Tibial artery (tissue), 4 donors: ENCODE measurements around the gene UBE2F.
"Not testable (repeated sequence)": the region's sequence is repeated elsewhere in the genome, so short reads cannot be mapped to it uniquely, and the experiment has no call there.

Experiments used
- DNase-seq, 2 donors: peaks; one replicate each; pipeline ENCODE4 v3.0.0-alpha.2; 2019
- H3K27ac ChIP-seq, 2 donors: fragments of 200-600 bp; sonication (generic) in 1 of 2; 1 replicate in 1 of 2; 2 replicates in 1 of 2; pipeline ENCODE4 v1.5.1; 2018 to 2019; ENCODE audit warnings: mild to moderate bottlenecking in 1 of 2
- H3K27me3 ChIP-seq, 2 donors: fragments of 200-600 bp; sonication (generic) in 1 of 2; one replicate each; pipeline versions ENCODE4 v1.5.1 to v1.6.0; 2016 to 2019
- H3K36me3 ChIP-seq, 3 donors: fragments of 200-600 bp; sonication (generic) in 2 of 3; one replicate each; pipeline ENCODE4 v1.5.1; 2016 to 2019; ENCODE audit warnings: mild to moderate bottlenecking in 2 of 3
- H3K4me1 ChIP-seq, 4 donors: fragments of 200-600 bp; sonication (generic) in 2 of 4; 1 replicate in 3 of 4; 2 replicates in 1 of 4; pipeline ENCODE4 v1.5.1; 2016 to 2019
- H3K4me3 ChIP-seq, 2 donors: fragments of 200-600 bp; sonication (generic) in 1 of 2; 1 replicate in 1 of 2; 2 replicates in 1 of 2; pipeline ENCODE4 v1.5.1; 2018 to 2019; ENCODE audit warnings: mild to moderate bottlenecking in 2 of 2
- H3K9me3 ChIP-seq, 3 donors: fragments of 200-600 bp; sonication (generic) in 1 of 3; one replicate each; pipeline ENCODE4 v1.5.1; 2016 to 2019
- CTCF ChIP-seq, 2 experiments: fragments of 200-600 bp in 1 of 2; fragments of 450-650 bp in 1 of 2; IDR thresholded peaks; one replicate each; pipeline ENCODE4 v1.5.1; 2017 to 2019; ENCODE audit warnings: antibody characterized with exemption in 2 of 2, mild to moderate bottlenecking in 1 of 2, moderate library complexity in 1 of 2
- intact Hi-C: fragments of 100-400 bp; cut with DNase I; formaldehyde crosslinking; loops from one replicate; pipeline ENCODE4 v1.15.0; 2023; ENCODE audit warnings: low total_unique reads

The UBE2F gene

GRCh38 chr2:238032755-238033337, 66.0 kb downstream of the UBE2F start:
- no peak for TF ChIP-seq CTCF (IDR thresholded peaks at IDR 0.05)
- H3K36me3 ChIP-seq = peaks cover 42 to 74% (median 65%) of the 10 kb centered on the region in 3 donors
- H3K9me3 ChIP-seq = no peaks in the 10 kb centered on the region
- intact Hi-C loops = no loop called here
- no peak for DNase-seq
- no peaks in the 10 kb centered on the region for H3K4me1 ChIP-seq
- H3K27ac ChIP-seq = no peak overlapping the region
- H3K4me3 ChIP-seq = no peak overlapping the region
- H3K27me3 ChIP-seq = no peaks in the 10 kb centered on the region

DNA sequence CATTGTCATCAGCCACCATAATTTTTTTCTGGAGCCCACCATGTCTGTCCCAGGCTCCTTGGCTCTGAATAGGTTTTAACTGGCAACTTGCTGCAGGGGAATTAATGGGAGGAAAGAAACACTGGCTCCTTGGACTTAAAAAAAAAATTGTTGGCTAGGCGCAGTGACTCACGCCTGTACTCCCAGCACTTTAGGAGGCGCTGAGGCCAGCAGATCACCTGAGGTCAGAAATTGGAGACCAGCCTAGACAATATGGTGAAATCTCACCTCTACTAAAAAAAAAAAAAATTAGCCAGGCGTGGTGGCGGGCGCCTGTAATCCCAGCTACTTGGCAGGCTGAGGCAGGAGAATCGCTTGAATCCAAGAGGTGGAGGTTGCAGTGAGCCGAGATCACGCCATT, 67.2 kb downstream of the UBE2F start:
- H3K27ac ChIP-seq, DNase-seq, H3K4me3 ChIP-seq, H3K4me1 ChIP-seq, H3K9me3 ChIP-seq, intact Hi-C loops, H3K27me3 ChIP-seq: not testable (repeated sequence)
- H3K36me3 ChIP-seq = peaks cover 48 to 86% (median 76%) of the 10 kb centered on the region in 3 donors

GRCh38 chr2:238038203-238038602, 71.4 kb downstream of the UBE2F start:
- intact Hi-C loops = no loop called here
- Histone ChIP-seq H3K27ac (no peak overlapping the region), H3K4me3 (no peak overlapping the region), H3K9me3 (no peaks in the 10 kb centered on the region), H3K27me3 (no peaks in the 10 kb centered on the region), H3K4me1 (no peaks in the 10 kb centered on the region), H3K36me3 (peaks cover 54 to 91% (median 69%) of the 10 kb centered on the region in 3 donors)
- TF ChIP-seq CTCF (IDR thresholded peaks at IDR 0.05) = no peak
- DNase-seq = no peak

DNA sequence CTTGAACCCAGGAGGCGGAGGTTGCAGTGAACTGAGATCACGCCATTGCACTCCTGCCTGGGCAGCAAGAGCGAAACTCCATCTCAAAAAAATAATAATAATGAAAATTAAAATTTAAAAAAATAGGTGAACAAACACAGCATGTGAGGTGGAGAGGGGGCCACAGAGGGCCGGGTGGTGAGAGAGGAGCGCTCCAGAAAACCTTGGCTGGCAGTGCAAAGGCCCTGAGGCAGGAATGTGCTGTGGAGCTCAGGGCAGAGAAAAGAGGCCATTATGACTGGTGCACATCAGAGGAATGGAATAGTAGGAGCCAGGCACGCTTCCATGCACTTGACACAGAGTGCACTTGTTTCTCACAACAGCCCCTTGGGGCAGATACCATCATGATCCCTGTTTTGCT, 72.3 kb downstream of the UBE2F start:
- Histone ChIP-seq H3K9me3 (no peaks in the 10 kb centered on the region), H3K36me3 (peaks cover 46 to 91% (median 70%) of the 10 kb centered on the region in 3 donors), H3K27ac (no peak overlapping the region), H3K4me3 (no peak overlapping the region), H3K27me3 (no peaks in the 10 kb centered on the region), H3K4me1 (no peaks in the 10 kb centered on the region)
- no peak for DNase-seq
- no peak for TF ChIP-seq CTCF (IDR thresholded peaks at IDR 0.05)
- intact Hi-C loops = no loop called here

DNA sequence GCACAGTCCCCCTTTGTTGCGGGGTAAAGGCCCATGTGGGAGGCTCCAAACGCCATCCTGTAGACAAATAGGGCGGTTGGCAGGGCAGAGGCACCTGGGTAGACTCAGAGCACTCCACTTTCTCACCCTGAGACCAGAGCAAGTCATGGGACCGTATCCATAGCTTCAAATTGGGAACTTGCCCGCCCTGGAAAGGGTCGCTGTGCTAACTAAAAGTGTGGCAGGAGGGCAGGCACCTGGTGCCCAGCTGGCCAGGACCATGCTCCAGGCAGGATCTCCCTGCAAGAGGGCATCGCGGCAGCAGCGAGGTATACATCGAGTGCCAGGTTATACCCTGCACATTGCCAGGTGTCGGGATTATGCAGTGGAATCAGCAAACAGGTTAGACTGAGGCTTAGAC, 73.2 kb downstream of the UBE2F start:
- Histone ChIP-seq H3K4me3 (no peak overlapping the region), H3K36me3 (peaks cover 46 to 91% (median 76%) of the 10 kb centered on the region in 3 donors), H3K9me3 (no peaks in the 10 kb centered on the region), H3K27me3 (no peaks in the 10 kb centered on the region), H3K4me1 (no peaks in the 10 kb centered on the region), H3K27ac (no peak overlapping the region)
- intact Hi-C loops = no loop called here
- no peak for DNase-seq
- TF ChIP-seq CTCF (IDR thresholded peaks at IDR 0.05) = no peak

DNA sequence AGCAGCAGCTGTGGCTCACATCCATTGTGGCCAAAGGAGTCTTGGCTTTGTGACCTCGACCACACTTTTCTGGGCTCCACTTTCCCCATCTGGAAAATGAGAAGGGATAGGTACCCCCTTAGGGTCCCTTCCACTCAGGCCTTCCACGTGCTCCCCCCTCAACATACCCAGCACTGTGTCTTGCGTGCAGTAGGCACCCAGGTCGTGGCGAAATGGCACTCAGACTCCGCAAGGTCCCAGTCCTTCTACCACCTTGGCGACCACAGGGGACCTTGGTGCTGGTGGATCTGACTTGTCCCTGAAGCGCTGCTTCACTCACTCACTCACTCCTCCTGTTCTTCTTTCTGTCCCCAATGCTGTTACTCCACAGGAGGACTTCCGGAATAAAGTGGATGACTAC, 74.1 kb downstream of the UBE2F start:
- no peaks in the 10 kb centered on the region for H3K9me3 ChIP-seq
- H3K36me3 ChIP-seq = peaks cover 51 to 86% (median 81%) of the 10 kb centered on the region in 3 donors

More for the DNA sequence above, 74.1 kb downstream of the UBE2F start:
- Histone ChIP-seq H3K27me3 (no peaks in the 10 kb centered on the region), H3K27ac (no peak overlapping the region), H3K4me3 (no peak overlapping the region), H3K4me1 (no peaks in the 10 kb centered on the region)
- intact Hi-C loops = no loop called here
- DNase-seq = no peak
- TF ChIP-seq CTCF (IDR thresholded peaks at IDR 0.05) = no peak
